GM18909 (cell line): ENCODE measurements around the gene NOSTRIN.
"Not testable (repeated sequence)": the region's sequence is repeated elsewhere in the genome, so short reads cannot be mapped to it uniquely, and the experiment has no call there.

ENCODE experiments used
- ATAC-seq: cut with Tn5 transposase; IDR thresholded peaks from one replicate; pipeline ENCODE4 v1.9.1; 2021; ENCODE audit warnings: mild to moderate bottlenecking; ENCODE audit not compliant: unreplicated experiment, poor library complexity

NOSTRIN gene

GRCh38 chr2:168870824-168871223 lies 68.4 kb downstream of the NOSTRIN start:
- not testable (repeated sequence) for ATAC-seq

GRCh38 chr2:168874368-168875054 lies 72.1 kb downstream of the NOSTRIN start:
- ATAC-seq = no peak

DNA sequence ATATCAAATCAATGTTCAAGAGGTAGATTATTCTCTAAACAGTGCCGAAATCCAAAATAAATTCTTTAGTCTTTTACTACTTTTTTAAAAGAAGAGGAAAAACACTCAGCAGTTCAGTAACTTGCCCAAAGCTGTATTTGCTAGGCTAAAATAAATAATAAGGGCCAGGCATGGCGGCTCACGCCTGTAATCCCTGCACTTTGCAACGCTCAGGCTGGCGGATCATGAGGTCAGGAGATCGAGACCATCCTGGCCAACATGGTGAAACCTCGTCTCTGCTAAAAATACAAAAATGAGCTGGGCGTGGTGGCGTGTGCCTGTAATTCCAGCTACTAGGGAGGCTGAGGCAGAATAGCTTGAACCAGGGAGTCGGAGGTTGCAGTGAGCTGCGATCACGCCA lies 79.7 kb downstream of the NOSTRIN start:
- not testable (repeated sequence) for ATAC-seq

- no peak for ATAC-seq
Measured at GRCh38 chr2:168884975-168885374, 82.5 kb downstream of the NOSTRIN start.

- ATAC-seq = no peak
Measured at GRCh38 chr2:168889635-168890005, 87.2 kb downstream of the NOSTRIN start.

DNA sequence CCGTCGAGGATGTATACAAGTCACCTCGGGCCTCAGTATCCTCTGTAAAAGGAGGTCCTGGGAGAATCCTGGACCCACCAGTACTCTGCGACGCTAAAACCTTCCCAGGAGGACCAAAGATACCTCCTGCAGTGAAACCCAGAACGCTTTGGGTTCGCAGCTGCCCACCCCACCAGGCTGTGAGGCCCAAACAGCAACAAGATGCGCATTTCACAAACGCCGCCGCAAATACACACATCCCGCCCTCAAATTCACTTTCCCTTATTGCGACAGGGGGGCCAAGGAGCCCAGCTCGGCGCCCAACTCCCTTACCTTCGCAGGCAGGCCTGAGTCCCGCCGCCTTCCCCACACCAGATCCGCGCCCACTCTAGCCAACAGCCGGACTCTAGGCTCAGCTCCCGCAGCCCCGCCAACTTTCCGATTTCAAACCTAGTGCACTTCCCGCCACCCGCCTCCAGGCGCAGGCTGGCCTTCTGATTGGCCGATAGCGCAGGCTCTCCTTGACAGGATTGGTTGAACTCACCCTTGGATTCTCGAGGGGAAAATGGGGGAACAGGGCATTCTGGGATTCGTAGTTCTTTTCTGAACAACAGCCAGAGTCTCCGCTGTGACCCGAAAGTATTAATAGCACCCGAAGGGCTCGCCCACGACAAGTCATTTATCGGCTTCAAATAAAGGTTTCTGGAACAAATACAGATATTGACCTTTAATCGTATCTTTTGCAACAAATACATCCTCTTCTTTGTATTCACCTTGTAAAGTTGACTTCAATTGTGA lies 87.8 kb downstream of the NOSTRIN start, which contains the start of gene SPC25:
Gene SPC25 (minus strand): TSS at position 425 of the 777 bp plus-strand sequence. CDS start 911 bp downstream, outside the sequence.
- ATAC-seq = peak; percentile 100

DNA sequence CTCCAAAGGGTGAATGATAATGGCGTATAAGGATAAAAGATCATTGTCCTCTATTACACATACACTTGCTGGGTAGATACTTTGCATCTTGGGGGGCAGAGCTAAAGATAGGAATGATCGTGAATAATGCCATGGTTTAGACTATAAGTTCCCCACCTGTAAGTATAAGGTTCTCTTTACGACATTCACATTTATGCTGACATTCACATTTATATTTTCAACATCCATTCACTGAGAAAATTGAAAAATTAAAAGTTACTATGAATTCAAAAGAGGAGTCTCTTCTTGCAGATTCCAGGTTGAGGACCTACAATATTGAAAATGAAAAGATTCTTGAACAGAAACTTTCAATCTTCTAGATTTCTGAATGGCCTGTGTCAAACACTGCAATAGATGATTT lies 89.9 kb downstream of the NOSTRIN start:
- ATAC-seq = no peak

- ATAC-seq = no peak
Measured at GRCh38 chr2:168894101-168894500, 91.7 kb downstream of the NOSTRIN start.

DNA sequence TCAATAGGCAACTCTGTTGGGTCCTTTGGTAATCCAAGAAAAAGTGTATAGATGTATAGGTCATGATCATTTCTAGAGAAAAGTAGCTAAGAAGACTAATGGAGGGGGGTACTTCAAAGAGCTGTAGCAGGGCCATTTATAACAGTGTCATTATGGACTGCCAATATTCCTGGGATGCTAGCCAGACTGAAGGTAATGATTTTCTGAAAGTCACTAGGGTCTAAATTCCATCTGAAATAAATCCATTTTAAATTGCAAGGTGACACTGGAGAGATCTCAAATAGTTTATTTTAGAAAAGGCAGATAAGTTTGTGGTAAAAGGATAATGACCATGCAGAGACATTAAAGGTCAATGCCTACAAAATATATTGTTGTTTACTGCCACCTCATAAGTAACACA lies 92.3 kb downstream of the NOSTRIN start:
- ATAC-seq = no peak

DNA sequence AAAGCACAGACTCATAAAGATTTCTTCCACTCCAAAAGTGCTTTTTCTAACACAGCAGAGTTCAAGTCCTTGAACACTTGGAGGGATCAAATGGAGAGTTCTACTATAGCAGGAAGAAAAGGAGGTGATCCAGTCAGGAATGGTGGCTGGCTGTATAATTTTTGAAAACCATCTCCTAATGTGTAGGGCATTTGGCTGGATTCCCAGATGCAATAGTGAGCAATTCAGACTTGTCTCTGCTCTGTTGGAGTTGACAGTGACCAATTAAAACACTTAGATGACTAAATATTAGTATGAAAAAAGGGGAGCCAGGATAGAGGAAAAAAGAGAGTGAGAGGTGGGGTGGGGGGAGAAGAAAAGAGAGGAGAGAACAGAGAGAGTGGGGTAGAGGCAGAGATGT lies 93.3 kb downstream of the NOSTRIN start:
- no peak for ATAC-seq

GRCh38 chr2:168896783-168897182 lies 94.3 kb downstream of the NOSTRIN start:
- ATAC-seq = no peak

GRCh38 chr2:168897449-168897848 lies 95.0 kb downstream of the NOSTRIN start:
- ATAC-seq = no peak

DNA sequence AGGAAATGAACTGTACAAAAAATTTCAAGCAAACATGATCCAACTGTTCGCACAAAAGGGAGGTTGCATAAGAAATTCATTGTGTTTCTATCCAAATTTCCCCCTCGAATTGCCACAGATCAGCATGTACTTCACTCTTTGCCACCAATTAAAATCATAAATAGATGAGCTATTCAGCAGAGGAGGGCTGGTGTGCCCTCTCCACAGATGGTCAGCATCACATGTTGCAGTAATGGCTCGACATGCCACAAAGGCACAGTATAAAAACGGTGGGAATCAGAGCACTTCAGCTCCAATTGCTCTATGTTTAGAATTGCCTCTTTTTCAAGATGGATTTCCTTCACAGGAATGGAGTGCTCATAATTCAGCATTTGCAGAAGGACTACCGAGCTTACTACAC lies 98.6 kb downstream of the NOSTRIN start, which contains the start of gene G6PC2:
Gene G6PC2 (plus strand): TSS at position 289 of the 400 bp plus-strand sequence. CDS start 41 bp downstream, at position 330.
- ATAC-seq = no peak

- no peak for ATAC-seq
Measured at GRCh38 chr2:168903888-168904287, 101.5 kb downstream of the NOSTRIN start.

GRCh38 chr2:168904358-168904757 lies 101.9 kb downstream of the NOSTRIN start:
- ATAC-seq = no peak

DNA sequence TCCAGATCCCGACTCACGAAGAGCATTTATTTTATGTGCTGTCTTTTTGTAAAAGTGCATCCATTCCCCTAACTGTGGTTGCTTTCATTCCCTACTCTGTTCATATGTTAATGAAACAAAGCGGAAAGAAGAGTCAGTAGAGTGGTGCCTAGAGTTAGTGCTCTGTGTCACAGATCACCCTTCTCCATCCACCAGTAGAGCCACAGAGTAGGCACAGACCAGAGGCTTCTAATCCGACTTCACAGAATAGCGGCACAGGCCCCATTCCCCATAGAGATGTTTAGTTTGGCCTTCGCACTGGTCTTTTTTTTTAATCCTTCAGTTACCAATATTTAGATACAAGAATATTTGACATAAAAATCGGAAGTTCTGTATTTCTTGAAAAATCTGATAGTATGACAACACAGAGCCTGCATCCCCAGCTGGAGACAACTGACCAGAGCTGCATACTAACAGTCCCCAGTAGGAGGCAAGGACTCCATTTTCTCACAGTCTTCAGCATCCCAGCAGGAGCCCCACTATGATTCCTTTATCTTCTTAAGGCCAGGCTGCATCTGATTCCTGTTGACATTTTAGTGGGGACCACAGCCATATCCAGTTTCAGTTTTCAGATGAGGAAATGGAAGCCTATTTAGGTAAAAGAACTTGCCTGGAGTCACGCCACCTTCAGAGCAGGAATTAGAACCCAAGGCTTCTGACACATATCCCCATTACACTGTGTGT lies 105.7 kb downstream of the NOSTRIN start:
- no peak for ATAC-seq

DNA sequence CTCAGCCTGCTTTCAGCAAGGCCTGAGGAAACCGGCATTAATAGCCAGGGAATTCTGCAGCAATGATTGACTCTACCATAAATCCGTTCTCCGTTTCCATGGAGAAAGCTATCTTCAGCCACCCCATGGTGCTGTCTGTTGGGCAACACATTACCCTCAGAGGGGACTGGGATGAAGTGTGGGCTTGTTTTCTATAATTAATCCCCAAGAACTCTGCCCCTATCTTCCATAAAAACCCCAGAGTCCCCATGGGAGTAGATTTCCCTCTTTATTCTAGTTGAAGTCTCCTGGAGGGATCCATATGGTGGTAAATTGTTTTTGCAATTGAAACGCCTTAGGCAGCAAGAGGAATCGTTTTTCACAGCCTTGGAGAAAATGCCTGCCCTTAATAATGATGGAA lies 107.9 kb downstream of the NOSTRIN start:
- ATAC-seq = no peak

DNA sequence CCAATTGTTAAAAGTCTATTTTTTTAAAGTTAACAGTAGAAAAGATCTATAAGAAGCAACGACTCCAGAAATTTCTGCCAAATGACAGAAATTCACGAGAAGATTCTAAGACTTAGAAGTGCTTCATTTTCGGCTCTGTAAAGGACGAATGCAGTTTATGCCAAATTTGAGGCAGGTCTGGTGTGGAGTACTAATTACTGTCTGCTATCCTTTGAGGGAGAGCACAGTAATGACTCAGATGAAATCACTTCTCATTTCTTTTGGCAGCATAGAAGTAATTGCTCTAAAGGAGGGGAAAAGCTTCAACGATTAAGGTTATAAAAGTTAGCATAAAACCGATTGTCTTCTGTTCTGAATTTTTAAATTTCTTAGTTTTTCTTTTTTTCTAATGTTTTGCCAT lies 110.0 kb downstream of the NOSTRIN start:
- ATAC-seq = no peak

DNA sequence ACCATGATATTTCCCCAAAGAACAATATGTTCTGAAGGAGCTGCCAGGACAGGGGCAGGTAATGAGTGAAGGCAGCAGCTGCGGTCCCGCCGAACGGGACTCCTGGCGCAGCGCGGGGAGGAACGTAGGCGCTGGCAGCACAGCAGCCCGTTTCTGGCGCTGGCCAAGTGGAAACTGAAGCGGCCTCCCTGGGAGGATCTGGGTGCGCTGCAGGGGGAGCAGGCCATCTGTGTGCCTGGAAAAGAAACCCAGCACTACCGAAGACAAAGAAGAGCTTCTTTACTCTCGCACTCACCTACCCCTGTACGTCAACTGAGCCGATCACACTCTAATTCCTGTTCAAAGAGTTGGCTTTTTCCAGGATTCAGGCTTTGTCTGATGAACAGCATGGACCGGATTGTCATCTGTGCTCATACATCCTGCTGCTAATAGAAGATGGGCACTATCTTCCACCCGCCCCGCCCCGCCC lies 110.5 kb downstream of the NOSTRIN start:
- ATAC-seq = no peak

GRCh38 chr2:168913495-168913894 lies 111.1 kb downstream of the NOSTRIN start:
- no peak for ATAC-seq
